Epithelial cell of proximal tubule (primary cell): ENCODE results near the gene CHD9. TPM values are rescaled to one million over a fixed set of nuclear protein-coding genes. Genes with fewer than 3 reads are reported as not detected.

ENCODE experiments used
- DNase-seq: peaks from one replicate; pipeline ENCODE4 v3.0.0-alpha.2; 2011; ENCODE audit warnings: low read depth
- H3K4me3 ChIP-seq: 2 replicates; pipeline ENCODE4 v1.5.1; 2011; ENCODE audit warnings: low read depth, mild to moderate bottlenecking, low read length
- CTCF ChIP-seq: conservative IDR thresholded peaks from 2 replicates; pipeline ENCODE4 v1.5.1; 2012; ENCODE audit warnings: low read depth, mild to moderate bottlenecking, low read length
- total RNA-seq: library from RNA; depleted of rRNA; stranded (reverse); fragments of >200 nt; gene quantifications from 2 replicates; pipeline ENCODE4 v1.2.3, GENCODE V29; 2015

Gene CHD9
- total RNA-seq, 1 donor from 2014 or later: 14.6 TPM

GRCh38 chr16:53156516-53156915 lies 101.7 kb downstream of the CHD9 start:
- DNase-seq: no peak
- no peak overlapping the region for H3K4me3 ChIP-seq
- TF ChIP-seq CTCF: no peak

GRCh38 chr16:53159781-53160436 lies 105.1 kb downstream of the CHD9 start:
- no peak overlapping the region for H3K4me3 ChIP-seq
- peak; percentile 77 for TF ChIP-seq CTCF
- DNase-seq: no peak

GRCh38 chr16:53166099-53166498 lies 111.3 kb downstream of the CHD9 start:
- DNase-seq: peak; percentile 29
- no peak for TF ChIP-seq CTCF

GRCh38 chr16:53168744-53169143 lies 114.0 kb downstream of the CHD9 start:
- H3K4me3 ChIP-seq: no peak overlapping the region
- no peak for DNase-seq
- no peak for TF ChIP-seq CTCF

More at GRCh38 chr16:53166099-53166498, 111.3 kb downstream of the CHD9 start:
- no peak overlapping the region for H3K4me3 ChIP-seq

GRCh38 chr16:53172517-53172916 lies 117.7 kb downstream of the CHD9 start:
- DNase-seq: no peak
- no peak overlapping the region for H3K4me3 ChIP-seq
- TF ChIP-seq CTCF: no peak

GRCh38 chr16:53175118-53175517 lies 120.3 kb downstream of the CHD9 start:
- H3K4me3 ChIP-seq: no peak overlapping the region
- TF ChIP-seq CTCF: no peak
- no peak for DNase-seq

- H3K4me3 ChIP-seq: no peak overlapping the region
- no peak for TF ChIP-seq CTCF
Observed at GRCh38 chr16:53176434-53176833, 121.6 kb downstream of the CHD9 start.

More at GRCh38 chr16:53176434-53176833, 121.6 kb downstream of the CHD9 start:
- no peak for DNase-seq
